WI38 (cell line): ENCODE measurements around the gene TRMT11.

ENCODE experiments used
- H3K4me3 ChIP-seq: 2 replicates; pipeline ENCODE4 v1.5.1; 2011; ENCODE audit warnings: low read depth, mild to moderate bottlenecking, control low read depth, low read length
- TF ChIP-seq, protein P1 (sequence below): IDR thresholded peaks from 2 replicates; pipeline ENCODE4 v1.5.1; 2012; ENCODE audit warnings: low read depth, mild to moderate bottlenecking, control low read depth, low read length

The TRMT11 gene

DNA sequence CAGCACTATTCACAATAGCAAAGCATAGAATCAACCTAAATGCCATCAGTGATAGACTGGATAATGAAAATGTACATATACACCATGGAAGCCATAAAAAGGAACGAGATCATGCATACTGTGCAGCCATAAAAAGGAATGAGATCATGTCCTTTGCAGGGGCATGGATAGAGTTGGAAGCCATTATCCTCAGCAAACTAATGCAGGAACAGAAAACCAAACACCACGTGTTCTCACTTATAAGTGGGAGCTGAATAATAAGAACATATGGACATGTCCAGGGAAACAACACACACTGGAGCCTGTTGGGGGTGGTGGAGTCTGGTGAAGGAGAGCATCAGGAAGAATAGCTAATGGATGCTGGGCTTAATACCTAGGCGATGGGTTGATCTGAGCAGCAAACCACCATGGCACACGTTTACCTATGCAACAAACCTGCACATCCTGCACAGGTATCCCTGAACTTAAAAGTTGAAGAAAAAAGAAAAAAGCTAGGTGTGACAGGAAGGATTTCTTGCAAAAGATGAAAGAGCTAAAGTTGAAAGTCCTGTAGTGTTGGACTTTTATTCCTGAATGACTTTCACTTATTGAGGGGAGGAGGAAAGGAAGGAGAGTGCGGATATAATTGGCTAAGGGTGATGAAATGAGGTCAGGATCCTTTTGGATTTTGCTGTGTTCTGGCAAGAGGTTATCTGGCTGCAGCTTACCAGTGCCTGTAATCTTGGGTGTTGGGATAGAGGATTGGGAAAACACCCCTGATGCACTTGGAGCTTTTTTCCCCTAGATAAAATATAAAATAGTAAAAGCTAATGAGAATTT is 8.5 kb downstream of the TRMT11 start:
- TF ChIP-seq, protein P1, sequence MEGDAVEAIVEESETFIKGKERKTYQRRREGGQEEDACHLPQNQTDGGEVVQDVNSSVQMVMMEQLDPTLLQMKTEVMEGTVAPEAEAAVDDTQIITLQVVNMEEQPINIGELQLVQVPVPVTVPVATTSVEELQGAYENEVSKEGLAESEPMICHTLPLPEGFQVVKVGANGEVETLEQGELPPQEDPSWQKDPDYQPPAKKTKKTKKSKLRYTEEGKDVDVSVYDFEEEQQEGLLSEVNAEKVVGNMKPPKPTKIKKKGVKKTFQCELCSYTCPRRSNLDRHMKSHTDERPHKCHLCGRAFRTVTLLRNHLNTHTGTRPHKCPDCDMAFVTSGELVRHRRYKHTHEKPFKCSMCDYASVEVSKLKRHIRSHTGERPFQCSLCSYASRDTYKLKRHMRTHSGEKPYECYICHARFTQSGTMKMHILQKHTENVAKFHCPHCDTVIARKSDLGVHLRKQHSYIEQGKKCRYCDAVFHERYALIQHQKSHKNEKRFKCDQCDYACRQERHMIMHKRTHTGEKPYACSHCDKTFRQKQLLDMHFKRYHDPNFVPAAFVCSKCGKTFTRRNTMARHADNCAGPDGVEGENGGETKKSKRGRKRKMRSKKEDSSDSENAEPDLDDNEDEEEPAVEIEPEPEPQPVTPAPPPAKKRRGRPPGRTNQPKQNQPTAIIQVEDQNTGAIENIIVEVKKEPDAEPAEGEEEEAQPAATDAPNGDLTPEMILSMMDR, result no peak

DNA sequence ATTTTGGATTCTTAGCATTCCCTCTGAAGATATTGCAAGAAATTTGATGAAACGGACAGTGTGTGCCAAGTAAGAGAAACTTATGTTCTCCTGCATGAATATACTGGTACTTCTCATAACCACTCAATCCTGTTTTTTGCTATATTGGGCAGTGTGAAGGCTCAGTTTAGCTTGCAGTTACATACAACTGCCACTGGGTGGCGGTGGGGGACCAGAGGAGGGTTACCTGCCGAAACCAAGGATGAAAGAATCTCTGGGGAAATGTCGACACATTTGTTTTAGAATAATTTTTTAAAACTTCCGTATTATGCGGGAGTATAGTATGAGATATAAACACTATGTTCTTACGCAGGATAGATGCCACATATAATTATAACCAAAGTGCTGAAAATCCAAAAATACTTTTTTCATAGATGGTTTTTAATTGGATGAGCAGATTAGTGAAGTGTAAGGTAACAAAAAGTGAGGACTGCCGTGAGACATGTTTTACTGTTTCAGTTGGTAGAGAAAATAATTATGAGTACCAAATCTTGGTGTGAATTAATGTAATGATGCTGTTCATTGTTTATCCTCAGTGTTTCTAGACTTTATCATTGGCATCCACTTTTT is 9.7 kb downstream of the TRMT11 start:
- H3K4me3 ChIP-seq, result no peak overlapping the region
- TF ChIP-seq, protein P1, result peak; percentile 99

More for the DNA sequence above, 8.5 kb downstream of the TRMT11 start:
- no peak overlapping the region for H3K4me3 ChIP-seq

DNA sequence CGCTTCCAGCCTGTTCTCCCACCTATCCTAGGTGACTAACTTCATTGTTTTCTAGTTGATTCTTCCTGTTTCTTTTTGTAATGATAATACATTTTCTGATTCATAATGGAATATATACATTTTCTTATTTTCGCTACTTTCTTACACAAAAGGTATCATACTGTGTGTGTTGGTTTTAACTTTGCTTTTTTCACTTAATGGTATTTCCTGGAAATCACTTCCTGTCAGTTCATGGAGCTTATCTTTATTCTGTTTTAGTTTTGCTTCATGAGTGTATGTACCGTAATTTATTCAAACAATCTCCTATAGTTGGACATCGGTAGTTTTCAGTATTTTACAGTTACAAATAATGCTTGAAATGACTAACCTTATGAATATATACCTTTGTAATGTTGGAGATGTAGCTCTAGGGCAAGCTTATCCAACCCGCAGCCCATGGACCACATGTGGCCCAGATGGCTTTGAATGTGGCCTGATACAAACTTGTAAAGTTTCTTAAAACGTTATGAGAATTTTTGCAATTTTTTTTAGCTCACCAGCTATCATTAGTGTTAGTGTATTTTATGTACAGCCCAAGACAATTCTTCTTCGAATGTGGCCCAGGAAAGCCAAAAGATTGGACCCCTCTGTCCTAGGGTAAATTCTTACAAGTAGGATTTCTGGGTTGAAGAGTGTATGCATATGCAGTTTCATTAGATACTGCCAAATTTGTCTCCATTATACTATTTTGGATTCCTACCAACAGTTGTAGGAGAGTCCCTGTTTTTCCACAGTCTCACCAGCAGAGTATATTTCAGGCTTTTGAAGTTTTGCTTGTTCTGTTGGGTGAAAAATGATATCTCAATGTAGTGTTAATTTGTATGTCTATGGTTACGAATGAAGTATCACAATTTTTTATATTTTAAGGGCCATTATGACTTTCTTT is 16.7 kb downstream of the TRMT11 start:
- H3K4me3 ChIP-seq, result no peak overlapping the region
- TF ChIP-seq, protein P1, result no peak

DNA sequence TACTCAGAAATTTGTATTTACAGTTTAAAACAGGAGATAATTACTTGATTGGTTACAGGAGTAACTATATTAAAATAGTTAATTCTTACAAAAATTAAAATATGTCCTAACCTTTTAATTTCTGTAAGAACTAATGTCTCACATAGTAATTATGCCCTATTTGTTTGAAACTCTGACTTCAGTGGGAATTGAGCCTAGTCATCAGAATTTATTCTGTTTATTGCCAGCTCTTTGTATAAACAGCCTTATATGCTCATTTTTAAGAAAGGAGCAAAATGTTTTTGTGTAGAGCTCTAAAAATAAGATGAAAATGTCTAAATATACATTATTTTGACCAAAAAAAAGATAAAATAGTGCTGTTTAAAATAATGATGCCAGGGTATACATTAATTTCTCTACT is 21.5 kb downstream of the TRMT11 start:
- no peak overlapping the region for H3K4me3 ChIP-seq
- TF ChIP-seq, protein P1, result no peak

DNA sequence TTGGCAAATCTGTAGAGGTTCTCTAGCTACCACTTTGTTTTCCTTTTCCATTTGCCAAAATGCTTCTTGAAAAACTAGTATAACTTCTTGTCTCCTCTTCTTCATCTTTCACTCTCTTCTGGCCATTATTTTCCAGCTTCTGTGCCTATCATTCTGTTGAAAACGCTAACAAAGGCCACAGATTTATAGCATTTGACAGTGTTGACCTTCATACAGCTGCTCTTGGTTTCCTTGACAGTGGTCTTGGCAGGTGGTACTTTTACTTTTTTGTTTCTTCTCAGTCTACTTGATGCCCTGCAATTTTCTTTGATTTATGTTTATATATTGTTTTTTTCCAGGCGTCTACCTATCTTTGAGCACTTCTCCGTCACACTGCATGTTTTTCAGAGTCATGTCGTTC is 23.7 kb downstream of the TRMT11 start:
- TF ChIP-seq, protein P1, result no peak

DNA sequence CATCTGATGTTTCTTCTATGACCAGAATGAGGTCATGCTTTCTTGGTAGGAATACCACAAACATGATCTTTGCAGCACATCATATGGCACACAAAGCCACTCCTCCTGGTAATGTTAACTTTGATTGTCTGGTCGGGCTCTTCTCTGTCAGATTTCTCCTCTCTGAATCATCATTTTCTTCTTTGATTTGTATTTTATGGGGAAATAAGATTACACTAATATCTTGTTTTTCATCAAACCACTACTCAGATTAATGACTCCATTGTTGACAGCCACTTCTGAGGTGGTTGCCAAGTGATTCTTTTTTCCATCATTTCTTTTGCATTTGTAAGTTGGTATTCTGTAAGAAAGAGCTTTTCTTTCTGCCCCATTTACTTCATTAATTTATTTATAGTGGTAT is 29.5 kb downstream of the TRMT11 start:
- TF ChIP-seq, protein P1, result no peak
- H3K4me3 ChIP-seq, result no peak overlapping the region

More for the DNA sequence above, 23.7 kb downstream of the TRMT11 start:
- H3K4me3 ChIP-seq, result no peak overlapping the region
